NT2/D1 (cell line): Measurements from ENCODE around the gene BCAM.

ENCODE experiments used
- SUZ12 ChIP-seq: IDR thresholded peaks from 2 replicates; pipeline ENCODE4 v1.6.1; 2011; ENCODE audit not compliant: insufficient read length, insufficient read depth; ENCODE audit errors: extremely low read depth
- YY1 ChIP-seq: IDR thresholded peaks from 2 replicates; pipeline ENCODE4 v1.6.1; 2011; ENCODE audit not compliant: insufficient read length, insufficient read depth
- ZNF274 ChIP-seq: IDR thresholded peaks from 2 replicates; pipeline ENCODE4 v1.6.1; 2011; ENCODE audit warnings: mild to moderate bottlenecking, low read depth, low read length

GRCh38 chr19:44811122-44811419, 2.2 kb downstream of the BCAM start:
- TF ChIP-seq YY1, result no peak
- TF ChIP-seq ZNF274, result no peak
- TF ChIP-seq SUZ12, result no peak
